ENCODE results near the gene ZNF746.
"Not testable (repeated sequence)": the region's sequence is repeated elsewhere in the genome, so short reads cannot be mapped to it uniquely, and the experiment has no call there.

Gene ZNF746

DNA sequence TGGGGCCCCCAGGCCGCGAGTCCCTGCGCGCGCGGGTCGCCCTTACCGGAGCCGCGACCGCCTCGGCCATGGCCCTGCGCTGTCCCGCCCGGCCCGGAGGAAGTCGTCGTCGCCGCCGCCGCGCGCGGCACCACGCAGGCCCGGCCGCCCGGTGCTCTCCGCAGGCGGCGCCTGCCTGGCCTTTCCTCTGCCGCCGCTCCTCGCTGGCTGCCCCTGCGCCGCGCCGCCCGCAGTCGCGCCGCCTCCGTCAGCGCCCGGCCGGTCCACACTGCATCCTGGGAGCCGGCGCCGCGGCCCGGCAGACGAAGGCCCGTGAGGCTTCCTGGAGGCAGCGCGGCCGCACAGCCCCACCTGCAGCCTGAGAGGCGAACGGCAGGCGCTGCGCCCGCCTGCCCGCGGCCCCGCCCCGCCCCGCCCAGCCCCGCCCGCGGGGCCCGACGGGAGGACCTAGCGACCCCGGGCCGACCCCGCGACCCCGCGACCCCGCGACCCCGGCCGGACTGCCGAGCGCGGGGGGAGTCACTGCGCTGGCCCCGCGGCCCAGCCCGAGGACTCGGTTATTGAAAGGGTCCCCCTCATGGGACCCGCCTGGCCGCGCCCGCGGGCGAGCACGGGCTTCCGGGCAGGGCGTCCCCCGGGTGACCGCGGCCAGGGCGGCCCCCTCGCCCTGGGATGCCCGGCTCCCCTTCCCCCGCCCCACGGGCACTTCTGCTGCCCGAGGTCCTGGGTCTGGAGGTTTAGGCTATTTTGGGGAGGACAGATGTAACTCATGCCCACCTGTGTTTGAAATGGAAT, at the start of gene ZNF746:
Gene ZNF746 (minus strand): TSS at position 343 of the 795 bp plus-strand sequence. CDS start 273 bp downstream, at position 70.
- peak; percentile 54 to 63 for DNase-seq (ENCODE audit: low read depth in 2 of 2)

DNA sequence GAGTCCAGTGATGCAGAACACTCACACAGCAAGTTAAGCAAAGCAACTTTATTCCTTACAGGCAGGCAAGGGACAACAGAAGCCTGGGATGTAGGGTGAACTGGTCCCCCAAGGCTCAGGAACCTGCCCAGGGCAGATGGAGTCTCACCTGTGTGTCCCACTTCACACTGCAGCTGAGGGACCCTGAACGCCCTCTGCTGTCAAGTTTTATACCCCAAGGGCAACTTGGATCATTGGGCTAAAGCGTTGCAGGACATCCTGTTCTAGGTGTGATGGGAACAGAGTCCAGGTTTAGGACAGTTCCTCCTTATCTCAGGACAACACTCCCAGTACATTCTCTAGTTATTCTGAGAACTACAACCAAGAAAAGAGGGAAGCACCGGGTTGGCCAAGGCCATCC, 49.5 kb upstream of the ZNF746 start:
- DNase-seq (ENCODE audit: low read depth in 2 of 2) = no peak

DNA sequence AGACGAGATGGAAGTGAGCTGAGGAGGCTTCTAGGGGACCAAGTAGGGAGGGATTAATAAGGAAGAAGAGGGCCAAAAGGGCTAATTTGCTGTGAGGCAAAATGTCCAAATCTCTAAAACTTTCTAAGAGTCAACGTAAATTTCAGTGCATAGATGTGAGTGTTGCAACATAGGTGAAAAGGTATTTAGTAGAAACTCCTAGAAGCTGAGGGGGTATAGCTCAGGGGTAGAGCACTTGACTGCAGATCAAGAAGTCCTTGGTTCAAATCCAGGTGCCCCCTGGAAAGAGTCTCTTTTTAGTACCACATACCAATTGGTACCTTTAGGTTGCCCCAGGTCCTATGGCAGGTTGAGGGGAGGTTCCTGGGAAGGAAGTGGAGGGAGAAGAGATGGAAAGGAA, 48.7 kb upstream of the ZNF746 start:
- no peak for DNase-seq (ENCODE audit: low read depth in 2 of 2)

DNA sequence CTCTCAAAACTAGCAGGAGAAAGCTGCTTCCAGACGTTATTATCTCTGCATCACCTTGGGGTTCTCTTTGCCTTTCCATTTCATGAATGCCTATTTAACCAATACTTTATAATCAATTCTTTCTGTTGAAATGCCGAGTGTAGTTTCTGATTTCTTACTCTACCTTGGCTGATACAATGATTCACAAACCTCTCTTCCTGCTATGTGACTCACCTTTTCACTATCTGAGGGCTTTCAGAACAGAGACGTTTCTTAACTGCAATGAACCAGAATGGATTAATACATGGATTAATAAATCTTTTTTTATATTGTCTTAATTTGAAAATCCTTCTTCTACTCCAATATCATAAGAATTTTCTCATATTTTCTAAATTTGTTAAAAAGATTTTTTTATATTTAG, 46.4 kb upstream of the ZNF746 start:
- DNase-seq (ENCODE audit: low read depth in 2 of 2) = no peak

- DNase-seq (ENCODE audit: low read depth in 2 of 2) = no peak
Observed at GRCh38 chr7:149532654-149533053, 35.0 kb upstream of the ZNF746 start.

DNA sequence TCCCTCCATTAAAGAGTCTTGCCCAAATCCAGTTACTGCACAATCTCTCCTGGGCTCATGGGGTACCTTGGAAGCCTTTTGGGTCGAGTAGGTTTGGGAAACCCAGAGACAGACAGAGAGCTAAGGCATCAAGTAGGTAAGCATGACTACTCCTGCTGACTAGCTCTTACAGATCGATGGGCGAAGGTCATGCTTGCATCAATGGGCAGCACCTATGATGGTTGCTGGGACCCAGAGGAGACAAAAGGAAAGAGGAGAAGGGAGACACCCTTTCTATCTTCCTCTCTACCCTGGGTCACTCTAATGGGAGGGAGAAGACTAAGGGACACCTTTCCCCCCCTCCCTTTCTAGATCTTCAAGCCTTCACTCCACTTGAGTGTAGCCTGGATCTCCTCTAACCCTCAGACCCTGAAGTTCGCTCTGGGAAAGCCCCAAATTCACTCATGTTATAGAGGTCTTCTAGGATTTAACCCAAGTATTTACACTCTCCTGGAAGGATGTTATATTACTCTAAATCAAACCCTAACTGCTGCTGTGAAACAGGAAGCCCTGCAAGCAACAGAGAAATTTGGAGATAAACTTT, 31.6 kb upstream of the ZNF746 start:
- DNase-seq (ENCODE audit: low read depth in 2 of 2) = no peak

GRCh38 chr7:149527414-149527813, 29.8 kb upstream of the ZNF746 start:
- DNase-seq (ENCODE audit: low read depth in 2 of 2) = no peak

DNA sequence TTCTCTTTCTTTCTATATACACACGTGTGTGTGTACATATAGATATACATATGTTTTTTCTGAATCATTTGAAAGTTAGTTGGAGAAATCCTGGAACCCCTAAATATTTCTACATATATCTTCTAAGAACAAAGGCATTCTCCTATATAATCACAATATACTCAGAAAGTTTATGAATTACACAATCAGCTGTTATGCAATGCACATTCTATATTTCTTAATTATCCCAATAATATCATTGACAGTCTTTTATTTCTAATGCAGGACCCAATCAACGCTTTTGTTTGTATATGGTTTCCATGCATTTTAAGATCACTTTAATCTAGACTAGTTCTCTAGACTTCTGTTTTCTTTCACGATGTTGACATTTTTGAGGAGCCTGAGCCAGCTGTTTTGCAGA, 27.7 kb upstream of the ZNF746 start:
- no peak for DNase-seq (ENCODE audit: low read depth in 2 of 2)

DNA sequence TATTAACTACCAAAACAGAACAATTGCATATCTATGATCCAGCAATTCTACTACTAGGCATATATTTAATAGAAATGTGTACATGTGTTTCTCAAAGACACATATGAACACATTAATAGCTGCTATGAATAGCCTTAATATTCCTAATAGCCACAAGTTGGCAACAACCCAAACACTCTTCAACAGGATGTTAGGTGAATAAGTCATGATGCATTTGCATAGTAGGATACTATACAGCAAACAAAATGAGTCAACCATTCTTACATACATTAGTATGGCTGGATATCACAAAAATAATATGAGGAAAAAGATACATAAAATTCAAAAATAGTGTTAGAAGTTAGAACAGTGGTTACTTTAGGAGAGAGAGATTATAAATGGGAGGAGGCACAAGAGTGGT, 26.8 kb upstream of the ZNF746 start:
- DNase-seq (ENCODE audit: low read depth in 2 of 2) = no peak

GRCh38 chr7:149510248-149510647, 12.6 kb upstream of the ZNF746 start:
- DNase-seq (ENCODE audit: low read depth in 2 of 2) = no peak

- no peak for DNase-seq (ENCODE audit: low read depth in 2 of 2)
Observed at GRCh38 chr7:149509774-149510173, 12.2 kb upstream of the ZNF746 start.

GRCh38 chr7:149505551-149505950, 7.9 kb upstream of the ZNF746 start:
- no peak for DNase-seq (ENCODE audit: low read depth in 2 of 2)

DNA sequence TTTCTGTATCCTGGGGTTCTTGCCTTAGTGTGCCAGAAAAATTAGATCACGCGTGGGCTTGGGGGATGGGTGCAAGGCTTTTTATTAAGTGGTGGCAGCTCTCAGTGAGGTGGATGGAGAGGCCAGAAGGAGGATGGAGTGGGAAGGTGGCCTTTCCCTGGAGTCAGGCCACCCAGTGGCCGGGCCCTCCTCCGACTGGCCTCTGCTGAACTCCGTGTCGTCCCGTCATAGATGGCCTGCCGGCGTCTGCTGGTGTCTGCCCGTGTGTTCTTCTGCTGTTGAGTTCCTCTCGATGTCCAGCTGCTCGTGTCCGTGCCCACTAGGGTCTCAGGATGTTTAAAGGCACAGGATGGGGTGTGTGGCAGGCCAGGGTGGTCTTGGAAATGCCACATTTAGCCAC, 4.0 kb upstream of the ZNF746 start:
- DNase-seq (ENCODE audit: low read depth in 2 of 2) = no peak

DNA sequence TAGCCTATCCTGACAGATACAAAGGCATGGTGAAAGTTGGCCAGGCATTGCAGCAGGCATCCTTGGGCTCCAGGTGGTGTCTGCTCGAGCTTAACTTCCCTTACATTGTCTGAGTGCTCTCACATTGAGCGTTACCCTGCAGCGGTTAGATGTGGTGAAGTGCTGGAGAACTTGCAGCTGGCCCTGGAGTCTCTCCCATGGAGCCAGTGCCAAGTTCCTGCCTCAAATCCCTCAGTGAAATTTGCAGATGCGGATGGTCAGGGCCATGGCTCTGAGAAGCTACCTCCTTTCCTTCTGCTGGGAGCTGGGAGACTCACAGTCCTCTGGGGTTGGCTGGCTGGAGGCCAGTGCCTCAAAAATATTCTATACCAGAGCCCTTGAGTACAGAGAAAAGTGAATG, 3.3 kb upstream of the ZNF746 start:
- no peak for DNase-seq (ENCODE audit: low read depth in 2 of 2)

DNA sequence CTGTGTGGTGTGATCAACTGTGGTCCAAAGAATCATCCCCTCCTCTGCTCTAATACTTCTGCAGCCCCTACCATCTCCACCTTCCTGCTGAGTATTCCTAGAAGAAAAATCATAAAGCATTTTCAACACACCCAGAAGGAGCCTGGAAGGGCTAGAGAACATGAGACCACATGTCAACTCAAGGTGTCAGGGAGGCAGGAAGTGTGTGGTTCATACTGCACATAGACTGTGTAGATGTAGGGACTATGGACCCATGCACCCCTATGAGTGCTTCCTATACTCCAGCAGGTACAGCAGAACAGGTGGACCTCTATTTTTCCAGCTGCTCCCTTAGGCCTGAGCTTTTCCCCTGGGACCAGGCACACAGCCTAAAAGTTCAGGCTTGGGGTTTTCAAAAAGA, 2.6 kb upstream of the ZNF746 start:
- no peak for DNase-seq (ENCODE audit: low read depth in 2 of 2)

- no peak for DNase-seq (ENCODE audit: low read depth in 2 of 2)
Observed at GRCh38 chr7:149498811-149499210, 1.2 kb upstream of the ZNF746 start.

DNA sequence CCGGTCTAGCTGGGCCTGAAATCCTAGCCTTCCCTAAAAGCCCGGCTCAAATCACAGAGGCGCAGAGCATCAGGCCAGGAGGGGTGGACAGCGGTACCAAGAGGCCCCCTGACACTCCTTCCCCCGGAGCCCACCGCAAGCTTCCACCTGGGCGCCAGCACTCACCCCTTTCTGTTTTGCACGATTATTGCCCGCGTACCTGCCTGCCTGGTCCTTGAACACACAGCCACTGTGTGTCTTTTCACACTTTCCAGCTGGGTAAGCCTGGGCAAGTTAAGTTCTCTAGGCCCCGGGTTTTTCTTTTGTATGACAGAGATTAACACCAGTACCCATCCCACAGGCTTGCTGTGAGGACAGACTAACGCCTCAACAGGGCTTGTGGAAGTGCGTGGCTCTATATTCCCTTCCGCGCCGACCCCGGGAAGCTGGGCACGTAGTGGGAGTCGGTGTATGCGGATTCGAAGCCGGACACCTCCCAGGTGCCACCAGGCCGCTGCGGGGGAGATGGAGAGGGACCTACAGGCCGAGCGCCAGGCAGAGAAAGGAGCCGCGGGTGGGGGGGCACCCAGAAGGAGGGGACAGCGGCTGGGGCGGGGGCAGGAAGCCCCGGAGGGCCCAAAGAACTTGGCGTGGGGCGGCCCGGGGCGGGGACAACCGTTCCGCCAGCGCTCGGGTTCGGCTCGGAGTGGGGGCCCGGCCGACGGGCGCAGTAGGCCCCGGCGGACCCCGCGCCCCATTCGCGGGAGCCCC, 792 bp downstream of the ZNF746 start:
- DNase-seq (ENCODE audit: low read depth in 2 of 2) = peak in 1 of 2 donors; percentile 16

GRCh38 chr7:149495785-149496641, 1.6 kb downstream of the ZNF746 start:
- DNase-seq (ENCODE audit: low read depth in 2 of 2) = no peak

GRCh38 chr7:149494738-149495368, 2.8 kb downstream of the ZNF746 start:
- no peak for DNase-seq (ENCODE audit: low read depth in 2 of 2)

DNA sequence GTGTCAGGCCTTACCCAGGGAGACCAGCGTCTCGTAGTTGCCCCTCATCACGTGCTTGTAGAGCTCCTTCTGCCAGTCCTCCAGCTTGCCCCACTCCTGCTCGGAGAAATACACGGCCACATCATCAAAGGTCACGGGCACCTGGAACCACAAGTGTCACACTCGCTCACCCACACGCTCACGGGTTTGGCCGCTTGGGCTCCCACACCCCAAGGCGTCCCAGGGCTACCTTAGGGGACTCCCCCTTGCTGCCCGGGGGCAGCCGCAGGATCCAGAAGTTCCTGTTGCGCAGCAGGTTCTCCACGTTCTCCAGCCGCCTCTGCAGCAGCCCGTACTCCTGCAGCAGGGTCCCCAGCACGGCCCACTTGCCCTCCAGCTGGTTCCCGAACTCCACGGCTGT, 3.6 kb downstream of the ZNF746 start:
- DNase-seq (ENCODE audit: low read depth in 2 of 2) = not testable (repeated sequence)

GRCh38 chr7:149493366-149493765, 4.2 kb downstream of the ZNF746 start:
- DNase-seq (ENCODE audit: low read depth in 2 of 2) = no peak

All from activated CD8-positive, alpha-beta memory T cell treated with anti-CD3 and anti-CD28 coated beads for 4 hours (primary cell).